Renal cortex interstitium (tissue), 11 donors: ENCODE results near the gene BLOC1S1. TPM values are rescaled to one million over a fixed set of nuclear protein-coding genes. Genes with fewer than 3 reads are reported as not detected.
A peak's percentile ranks its signal among the peaks of the same experiment; 100 is the strongest.

Experiments
- DNase-seq, 11 donors: peaks; one replicate each; pipeline ENCODE4 v3.0.0-alpha.2; 2013; ENCODE audit warnings: low read depth in 9 of 11, low spot score in 4 of 11; ENCODE audit errors: extremely low read depth in 1 of 11
- polyA plus RNA-seq, 3 donors: library from polyadenylated mRNA; unstranded; fragments of 120-200 nt; gene quantifications; one replicate each; pipeline ENCODE4 v1.2.1, GENCODE V29; 2013; ENCODE audit not compliant: insufficient read length in 3 of 3

The BLOC1S1 gene
- polyA plus RNA-seq, 3 donors = 102 to 143 (median 110) TPM

DNA sequence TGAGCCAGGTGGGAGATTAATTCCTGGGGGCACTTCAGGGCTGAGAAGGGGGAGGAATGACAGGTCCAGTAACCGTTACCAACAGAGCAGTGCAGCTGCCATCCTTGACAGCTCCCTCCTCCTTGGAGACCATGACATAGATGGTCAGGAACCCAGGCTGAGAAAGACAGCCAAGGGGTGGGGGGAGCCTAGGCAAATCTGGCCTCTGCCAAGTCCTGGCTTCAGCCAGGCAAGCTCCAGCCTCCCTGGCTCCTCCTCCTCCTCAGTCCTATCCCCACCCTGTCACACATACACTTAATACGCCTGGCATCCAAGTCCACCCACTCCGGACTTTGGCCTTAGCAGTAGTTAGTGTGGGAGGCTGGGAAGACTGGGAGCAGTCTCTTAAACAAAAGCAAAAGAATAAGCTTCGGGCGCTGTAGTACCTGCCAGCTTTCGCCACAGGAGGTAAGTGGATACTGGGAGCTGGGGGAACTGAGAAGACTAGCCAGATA, 4.3 kb downstream of the BLOC1S1 start, which contains the start of gene RDH5:
RDH5 (plus strand) TSS at position 323 of the 494 bp plus-strand sequence. CDS start 792 bp downstream, outside the sequence.
- DNase-seq = no peak

DNA sequence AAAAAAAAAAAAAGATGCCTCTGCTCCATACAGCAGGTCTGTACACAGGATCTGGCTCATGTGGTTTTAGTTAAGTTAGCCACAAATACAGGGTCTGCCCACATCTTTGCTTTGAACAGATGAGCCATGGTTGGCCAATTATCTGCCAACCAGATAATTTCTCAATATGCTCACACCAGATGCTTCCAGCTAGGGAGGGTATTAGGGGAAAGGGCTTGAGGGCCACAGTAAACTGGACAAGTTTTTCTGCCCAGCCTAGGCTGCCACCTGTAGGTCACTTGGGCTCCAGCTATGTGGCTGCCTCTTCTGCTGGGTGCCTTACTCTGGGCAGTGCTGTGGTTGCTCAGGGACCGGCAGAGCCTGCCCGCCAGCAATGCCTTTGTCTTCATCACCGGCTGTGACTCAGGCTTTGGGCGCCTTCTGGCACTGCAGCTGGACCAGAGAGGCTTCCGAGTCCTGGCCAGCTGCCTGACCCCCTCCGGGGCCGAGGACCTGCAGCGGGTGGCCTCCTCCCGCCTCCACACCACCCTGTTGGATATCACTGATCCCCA, 5.1 kb downstream of the BLOC1S1 start:
- DNase-seq = no peak

DNA sequence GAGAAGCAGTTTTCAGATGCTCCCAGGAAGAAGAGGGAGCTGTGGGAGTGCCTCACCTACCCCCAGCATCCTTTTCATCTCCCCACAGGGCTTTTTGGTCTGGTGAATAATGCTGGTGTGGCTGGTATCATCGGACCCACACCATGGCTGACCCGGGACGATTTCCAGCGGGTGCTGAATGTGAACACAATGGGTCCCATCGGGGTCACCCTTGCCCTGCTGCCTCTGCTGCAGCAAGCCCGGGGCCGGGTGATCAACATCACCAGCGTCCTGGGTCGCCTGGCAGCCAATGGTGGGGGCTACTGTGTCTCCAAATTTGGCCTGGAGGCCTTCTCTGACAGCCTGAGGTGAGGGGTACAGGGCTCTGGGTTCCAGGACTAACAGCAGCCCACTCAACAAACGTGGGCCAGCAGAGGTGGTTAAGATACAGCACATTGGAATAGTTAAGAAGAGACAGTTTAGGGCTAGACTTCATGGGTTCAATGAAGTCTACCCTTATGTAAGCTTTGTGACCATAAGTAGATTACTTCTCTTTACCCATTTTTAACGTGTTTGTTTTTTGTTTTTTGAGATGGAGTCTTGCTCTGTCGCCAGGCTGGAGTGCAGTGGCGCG, 5.9 kb downstream of the BLOC1S1 start:
- no peak for DNase-seq

DNA sequence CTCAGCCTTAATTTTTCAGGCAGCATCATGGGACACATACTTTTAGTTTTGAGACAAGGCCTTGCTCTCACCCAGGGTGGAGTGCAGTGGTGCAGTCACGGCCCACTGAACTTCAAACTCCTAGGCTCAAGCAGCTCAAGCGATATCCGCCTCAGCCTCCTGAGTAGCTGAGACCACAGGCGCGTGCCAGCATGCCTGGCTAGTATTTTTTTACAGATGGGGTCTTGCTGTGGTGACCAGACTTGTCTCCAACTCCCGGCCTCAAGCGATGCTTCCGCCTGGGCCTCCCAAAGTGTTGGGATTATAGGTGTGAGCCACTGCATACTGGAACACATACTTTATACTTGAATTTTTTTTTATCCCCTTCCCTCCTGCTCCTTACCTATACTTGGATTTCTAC, 7.1 kb downstream of the BLOC1S1 start:
- DNase-seq = no peak

DNA sequence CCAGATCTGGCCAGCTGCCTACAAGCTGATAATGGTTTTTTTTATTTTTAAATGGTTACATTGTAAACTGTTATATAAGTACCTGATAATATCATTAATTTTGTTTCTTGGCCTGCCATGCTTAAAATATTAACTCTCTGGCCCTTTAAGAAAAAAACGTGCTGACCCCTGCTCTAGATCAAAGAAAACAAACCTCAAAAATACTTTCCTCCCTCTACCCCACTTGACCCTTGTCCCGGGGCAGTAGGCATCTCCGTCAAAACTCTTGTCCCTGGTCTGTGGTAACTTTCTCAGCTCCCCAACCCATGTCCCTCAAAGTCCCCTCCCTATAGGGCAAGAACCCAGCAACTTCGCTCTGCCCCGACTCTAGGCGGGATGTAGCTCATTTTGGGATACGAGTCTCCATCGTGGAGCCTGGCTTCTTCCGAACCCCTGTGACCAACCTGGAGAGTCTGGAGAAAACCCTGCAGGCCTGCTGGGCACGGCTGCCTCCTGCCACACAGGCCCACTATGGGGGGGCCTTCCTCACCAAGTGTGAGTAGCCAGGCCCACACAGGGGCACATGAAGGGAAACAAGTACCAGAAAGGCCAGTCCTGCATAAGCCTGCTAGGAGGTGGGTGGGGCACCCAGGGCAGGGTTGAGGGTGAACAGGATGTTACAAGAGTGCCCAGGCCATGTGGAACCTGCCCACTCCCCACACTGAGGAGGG, 7.8 kb downstream of the BLOC1S1 start:
- no peak for DNase-seq

DNA sequence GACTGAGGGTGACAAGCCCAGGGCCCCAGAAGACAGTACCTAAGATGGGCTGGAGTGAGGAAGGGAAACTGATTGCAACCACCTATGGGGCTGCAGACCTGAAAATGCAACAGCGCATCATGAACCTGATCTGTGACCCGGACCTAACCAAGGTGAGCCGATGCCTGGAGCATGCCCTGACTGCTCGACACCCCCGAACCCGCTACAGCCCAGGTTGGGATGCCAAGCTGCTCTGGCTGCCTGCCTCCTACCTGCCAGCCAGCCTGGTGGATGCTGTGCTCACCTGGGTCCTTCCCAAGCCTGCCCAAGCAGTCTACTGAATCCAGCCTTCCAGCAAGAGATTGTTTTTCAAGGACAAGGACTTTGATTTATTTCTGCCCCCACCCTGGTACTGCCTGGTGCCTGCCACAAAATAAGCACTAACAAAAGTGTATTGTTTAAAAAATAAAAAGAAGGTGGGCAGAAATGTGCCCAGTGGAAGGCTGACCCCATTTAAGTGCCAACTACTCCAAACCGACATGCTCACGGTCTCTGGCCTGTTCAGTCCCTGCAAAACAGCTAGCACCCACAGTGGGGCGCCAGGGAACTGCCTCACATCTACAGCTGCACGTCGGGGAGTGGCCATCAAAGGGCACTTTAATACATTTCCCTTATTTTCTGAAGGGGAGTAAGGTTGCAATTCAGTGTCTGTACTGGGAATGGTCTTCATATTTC, 8.5 kb downstream of the BLOC1S1 start:
- no peak for DNase-seq

DNA sequence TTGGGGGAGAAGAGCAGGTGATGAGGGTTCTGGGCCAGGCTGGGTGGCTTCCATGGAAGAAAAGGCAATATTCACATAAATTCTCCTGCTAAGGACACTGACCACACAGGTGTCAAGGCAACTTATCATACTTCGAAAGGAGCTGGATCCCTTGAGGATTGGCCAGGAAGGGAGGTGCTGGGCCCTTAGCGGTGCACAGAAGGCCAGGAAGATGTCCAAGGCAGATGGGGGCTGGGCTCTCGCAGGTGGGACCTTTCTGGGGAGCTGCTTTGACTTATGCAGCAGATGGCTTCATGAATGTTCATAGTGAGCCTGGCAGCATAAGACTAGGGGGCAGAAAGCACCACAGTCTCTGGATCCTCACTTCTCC, 9.1 kb downstream of the BLOC1S1 start:
- DNase-seq = no peak

DNA sequence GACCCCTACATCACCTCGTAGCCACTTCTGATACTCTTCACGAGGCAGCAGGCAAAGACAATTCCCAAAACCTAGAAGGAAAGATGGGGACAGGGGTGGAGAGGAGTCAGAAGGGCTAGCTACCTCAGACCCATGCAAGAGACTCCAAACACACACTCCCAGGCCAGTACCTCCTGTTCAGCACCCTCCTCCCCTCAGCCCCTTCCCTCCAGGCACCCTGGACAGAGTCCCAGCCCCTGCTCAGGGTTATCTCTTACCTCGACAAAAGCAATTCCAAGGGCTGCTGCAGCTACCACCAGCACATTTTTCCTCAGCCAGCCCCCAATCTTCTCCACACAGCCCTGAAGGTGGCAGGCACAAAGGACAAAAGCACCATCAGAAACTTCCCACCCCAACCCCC, 9.7 kb downstream of the BLOC1S1 start:
- DNase-seq = no peak

DNA sequence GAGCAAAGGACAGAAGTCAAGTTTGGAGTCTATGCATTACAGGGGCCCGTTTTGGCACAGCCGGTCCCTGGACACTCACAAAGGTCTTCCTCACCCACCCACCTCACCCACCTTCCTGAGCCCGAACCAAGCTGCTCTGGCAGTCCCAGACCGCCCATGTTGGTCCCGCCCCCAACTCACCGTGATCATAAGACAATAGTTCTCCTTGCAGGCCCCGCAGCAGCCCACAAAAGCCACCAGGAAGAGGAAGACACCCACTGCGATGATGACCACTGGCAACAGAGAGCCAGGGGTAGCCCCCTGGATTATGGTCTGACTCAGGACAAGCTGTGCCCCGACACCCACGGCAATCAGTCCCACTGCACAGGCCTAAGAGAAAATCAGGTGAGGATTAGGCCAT, 11.1 kb downstream of the BLOC1S1 start:
- no peak for DNase-seq

DNA sequence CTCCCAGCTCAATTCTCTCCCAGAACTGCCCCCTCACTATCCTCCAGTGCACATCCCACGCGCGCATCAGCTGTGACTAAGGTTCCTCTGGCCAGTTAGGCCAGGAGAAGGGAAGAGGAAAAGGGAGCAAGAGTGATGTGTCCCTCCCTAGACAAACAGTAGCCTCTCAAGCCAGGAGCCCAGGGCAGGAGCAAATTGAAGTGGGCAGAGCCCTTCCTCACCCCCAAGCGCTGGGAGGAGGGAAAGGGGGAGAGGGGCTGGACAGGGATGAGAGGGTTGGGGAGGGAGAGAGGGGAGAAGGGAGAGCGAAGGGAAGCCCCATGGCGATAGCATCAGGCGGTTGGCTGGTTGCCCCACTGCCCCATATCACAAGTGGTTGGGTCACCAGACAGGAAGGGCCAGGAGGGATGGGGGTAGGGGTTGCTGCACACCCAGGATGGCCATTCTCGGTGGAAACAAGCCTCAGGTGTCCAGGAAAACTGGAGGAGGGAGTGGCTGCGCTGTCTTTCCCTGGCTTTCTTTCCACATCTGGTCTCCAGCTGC, 11.9 kb downstream of the BLOC1S1 start:
- no peak for DNase-seq

DNA sequence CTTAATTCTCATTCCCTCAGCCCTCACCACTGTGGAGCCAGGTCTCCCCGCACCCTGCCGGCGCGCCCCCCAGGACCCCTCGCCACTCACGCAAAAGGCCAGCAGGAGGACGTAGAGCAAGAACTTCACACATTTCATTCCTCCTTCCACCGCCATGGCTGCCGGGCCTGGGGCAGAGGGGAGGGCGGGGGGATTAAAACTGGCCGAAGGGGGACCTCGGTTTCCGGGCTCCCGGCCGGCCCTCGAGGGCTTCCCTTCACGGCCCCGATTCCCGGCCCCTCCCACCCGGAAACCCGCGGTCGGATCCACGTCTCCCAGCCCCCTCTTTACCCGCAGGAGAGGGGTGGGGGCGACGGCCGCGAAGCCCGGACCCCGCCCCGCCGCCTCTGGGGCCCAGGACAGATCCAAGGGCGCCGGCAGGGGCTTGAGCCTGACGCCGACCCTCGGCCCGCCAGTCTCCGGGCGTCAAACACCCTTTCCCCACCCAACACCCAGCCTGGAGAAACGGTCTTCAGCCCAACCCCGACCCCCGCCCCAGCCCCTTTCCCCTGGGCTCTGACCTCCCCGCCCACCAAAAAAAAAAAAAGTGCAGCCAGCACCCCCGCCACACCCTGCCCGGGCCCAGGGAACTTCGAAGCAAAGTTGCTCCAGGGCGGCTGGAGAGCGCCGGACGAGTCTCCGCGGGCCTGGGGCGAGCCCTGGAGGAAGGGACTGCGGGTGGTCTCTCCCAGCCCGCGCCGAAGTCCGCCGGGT, 12.5 kb downstream of the BLOC1S1 start:
- peak in 2 of 11 donors; percentile 66 to 70 for DNase-seq

DNA sequence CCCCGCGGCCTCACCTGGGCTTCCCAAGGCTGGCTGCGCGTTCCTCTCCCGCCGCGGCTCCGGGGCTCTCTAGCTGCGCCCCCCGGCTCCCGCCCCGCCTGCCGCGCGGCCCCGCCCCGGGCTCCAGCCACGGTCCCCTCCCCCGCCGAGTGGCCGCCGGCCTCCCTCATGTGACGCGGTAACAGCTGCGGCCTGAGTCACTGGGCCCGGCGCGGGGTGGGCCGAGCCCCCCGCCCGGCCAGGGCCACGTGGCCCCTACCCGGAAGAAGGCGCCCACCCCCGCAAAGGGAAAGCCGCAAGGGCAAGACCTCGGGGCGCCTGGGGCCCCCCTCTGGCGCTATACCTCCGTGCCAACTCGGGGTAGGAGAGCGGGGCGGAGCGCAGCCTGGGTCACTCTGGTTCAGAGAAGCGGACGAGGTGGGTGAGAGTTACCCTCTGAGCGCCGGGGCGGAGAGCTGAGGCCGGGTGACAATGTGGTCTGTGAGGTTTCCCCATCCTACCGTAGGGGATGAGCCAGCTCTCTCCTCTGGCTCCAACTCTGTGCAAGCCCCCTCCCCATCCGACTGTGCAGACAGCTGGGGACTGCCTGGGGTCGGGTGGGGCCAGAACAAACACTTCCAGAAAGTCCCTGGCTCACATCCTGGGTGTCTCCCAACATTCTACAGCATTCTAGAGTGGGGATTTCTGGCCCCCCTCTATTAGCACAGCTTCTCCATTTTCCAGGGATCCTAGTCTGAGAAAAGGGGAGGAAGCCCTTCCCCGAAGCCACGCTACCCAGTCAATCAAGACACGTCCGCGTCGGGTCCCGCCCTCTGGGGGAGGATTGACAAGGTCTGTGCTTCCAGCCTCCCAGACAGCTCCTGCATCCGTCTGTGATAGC, 13.3 kb downstream of the BLOC1S1 start, which contains the start of gene CD63:
CD63 (minus strand) TSS at position 71 of the 880 bp plus-strand sequence. CDS start 668 bp downstream, outside the sequence.
- peak in 6 of 11 donors; percentile 82 to 91 (median 85) for DNase-seq

DNA sequence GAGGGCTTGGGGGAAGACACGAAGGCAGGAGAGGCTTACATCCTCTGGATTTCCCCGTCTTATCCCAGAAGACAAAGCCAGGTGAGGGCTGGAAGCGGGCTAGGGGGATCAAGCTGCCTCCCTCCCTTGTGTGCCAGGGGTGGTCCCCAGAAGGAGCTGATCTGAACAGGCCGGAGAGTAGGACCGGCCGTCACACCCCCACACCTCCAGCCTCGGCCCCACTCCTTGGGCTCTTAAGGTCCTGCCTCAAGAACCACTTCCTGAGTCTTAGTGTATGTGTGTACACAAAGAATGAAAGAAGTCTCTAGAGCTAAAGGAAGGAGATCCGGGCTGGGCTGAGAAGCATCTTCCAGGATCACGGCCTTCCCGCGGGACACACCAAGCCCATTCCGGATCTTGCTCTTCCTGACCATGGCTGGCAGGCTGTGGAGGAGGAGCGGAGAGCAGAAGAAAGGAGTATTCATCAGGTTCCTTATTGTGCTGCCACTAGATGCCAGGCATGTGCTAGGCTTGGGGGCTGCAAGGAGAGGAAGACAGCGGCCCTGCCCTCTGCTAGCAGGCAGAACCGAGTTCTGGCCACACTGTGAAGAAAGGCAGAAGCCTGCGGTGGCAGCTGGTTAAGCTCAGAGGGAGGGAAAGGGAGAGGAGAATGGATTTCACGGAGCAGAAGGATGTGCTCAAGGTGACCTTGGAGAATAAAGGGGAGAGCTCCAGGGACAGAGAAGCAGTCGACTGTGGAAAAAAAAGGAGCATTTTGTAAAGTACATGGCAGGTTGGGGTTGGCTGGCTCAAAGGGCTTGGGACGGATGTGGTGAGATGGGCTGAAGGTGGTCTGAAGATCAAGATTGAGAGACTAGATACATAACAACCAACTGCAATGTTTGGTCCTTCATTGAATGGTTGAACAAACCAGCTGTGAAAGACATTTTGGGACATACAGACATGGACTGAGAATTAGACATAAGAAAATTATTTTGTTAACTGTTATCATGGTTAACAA, 14.3 kb downstream of the BLOC1S1 start:
- DNase-seq = no peak

DNA sequence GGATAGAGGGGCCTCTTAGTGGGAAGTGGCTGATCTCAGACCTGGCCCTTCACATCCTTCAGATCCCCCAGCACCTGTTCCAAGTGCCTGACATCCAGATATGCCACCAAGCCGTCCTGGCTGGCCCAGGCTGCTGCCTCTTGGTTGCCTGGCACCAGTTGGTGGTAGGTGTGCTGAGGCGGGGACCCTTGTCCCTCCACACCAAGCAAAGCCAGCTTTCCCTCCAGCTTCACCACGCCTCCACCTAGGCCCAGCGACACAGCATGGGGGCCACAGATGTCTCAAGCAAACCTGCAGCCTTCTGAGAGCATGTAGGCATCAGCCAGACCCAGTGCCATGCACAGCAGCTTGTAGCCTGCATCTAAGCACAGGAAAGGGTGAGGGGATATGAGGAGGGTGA, 16.4 kb downstream of the BLOC1S1 start:
- no peak for DNase-seq

DNA sequence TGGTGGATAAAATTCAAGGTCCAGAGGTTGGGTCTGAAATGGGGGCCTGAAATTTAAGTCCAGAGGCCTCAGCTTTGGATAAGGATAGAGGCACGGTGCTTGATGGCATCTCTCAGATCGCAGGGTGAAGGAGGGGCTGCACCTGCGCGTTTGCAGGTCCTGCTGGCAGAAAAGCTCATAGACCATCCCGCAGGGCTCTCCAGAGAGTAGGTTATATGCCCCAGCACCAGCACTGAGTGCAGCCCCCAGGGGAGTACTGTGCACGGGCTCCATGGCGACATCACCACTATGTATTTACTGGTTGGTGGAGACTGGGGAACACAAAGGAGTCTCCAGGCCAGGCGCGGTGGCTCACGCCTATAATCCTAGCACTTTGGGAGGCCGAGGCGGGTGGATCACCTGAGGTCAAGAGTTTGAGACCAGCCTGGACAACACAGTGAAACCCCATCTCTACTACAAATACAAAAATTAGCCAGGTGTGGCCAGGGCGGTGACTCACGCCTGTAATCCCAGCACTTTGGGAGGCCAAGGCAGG, 17.2 kb downstream of the BLOC1S1 start:
- DNase-seq = no peak

DNA sequence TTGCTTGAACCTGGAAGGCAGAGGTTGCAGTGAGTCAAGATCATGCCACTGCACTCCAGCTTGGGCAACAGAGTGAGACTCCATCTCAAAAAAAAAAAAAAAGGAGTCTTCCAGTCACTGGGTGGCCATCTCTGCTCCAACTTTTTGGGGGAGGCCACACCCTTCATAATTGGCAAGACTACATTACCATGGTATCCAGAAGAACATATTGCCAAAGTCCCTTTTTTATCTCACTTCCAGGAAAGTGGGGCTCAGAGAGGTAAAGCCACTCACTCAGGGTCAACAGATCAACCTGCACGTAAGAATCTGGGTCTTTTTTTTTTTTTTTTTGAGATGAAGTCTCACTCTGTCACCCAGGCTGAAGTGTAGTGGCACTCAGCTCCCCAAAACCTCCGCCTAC, 18.0 kb downstream of the BLOC1S1 start:
- DNase-seq = no peak
